Subcutaneous abdominal adipose tissue (tissue), 5 donors: ENCODE measurements around the gene RALGAPA2.

Experiments used
- H3K27ac ChIP-seq: one replicate; pipeline ENCODE4 v1.7.0; 2013; ENCODE audit warnings: low read depth, mild to moderate bottlenecking, inconsistent platforms, low read length, moderate library complexity
- H3K27me3 ChIP-seq, 5 donors: one replicate each; pipeline ENCODE4 v1.7.0; 2013; ENCODE audit warnings: low read length in 5 of 5, inconsistent platforms in 1 of 5; ENCODE audit not compliant: control insufficient read depth in 5 of 5, insufficient read depth in 4 of 5
- H3K36me3 ChIP-seq, 5 donors: one replicate each; pipeline ENCODE4 v1.7.0; 2013; ENCODE audit warnings: low read length in 5 of 5; ENCODE audit not compliant: control insufficient read depth in 5 of 5, insufficient read depth in 5 of 5
- H3K4me1 ChIP-seq, 5 donors: one replicate each; pipeline ENCODE4 v1.7.0; 2013; ENCODE audit warnings: low read length in 5 of 5, mild to moderate bottlenecking in 3 of 5, moderate library complexity in 1 of 5; ENCODE audit not compliant: control insufficient read depth in 5 of 5, insufficient read depth in 5 of 5
- H3K4me3 ChIP-seq, 5 donors: one replicate each; pipeline ENCODE4 v1.7.0; 2013; ENCODE audit warnings: low read length in 5 of 5, low read depth in 1 of 5
- H3K9ac ChIP-seq, 5 donors: one replicate each; pipeline ENCODE4 v1.7.0; 2013; ENCODE audit warnings: low read length in 5 of 5, mild to moderate bottlenecking in 4 of 5, moderate library complexity in 3 of 5
- H3K9me3 ChIP-seq, 5 donors: one replicate each; pipeline ENCODE4 v1.7.0; 2013; ENCODE audit warnings: low read length in 5 of 5; ENCODE audit not compliant: control insufficient read depth in 5 of 5
- donor health status: healthy.
- donor health status: healthy.
- donor health status: healthy.
- donor health status: healthy.
- donor health status: healthy.

Gene RALGAPA2

DNA sequence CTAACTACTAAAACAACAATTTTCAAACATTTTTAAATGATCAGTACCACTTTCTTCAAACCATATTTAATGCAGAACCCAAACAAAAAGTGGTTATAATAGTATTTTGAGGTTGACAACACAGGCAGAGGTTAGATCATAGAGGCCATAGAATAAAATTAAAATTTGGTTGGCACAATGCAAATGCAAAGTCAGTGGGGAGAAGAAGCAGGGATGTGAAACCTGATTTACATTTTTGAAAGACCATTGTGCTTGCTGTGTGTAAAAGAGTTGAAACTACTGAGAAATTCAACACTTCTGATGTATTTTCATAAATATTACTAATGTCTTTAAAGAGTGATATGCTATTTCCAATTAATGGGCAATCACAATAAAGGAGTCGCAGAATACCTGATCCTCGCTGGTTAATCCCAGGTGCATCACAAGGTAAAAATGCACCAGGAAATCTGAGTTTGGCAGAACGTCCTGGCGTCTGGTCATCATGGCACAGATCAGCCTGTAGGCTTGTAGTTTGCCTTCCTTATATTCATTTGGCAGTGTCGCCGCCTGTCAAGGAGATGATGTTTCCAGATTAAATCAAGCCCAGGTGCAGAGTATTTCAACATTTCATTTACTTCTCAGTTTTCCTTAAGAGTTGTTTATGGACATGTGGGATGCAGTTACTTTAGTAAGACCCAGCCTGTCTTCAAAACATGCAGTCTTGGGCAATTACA is 141.2 kb downstream of the RALGAPA2 start:
- Histone ChIP-seq H3K27me3 (no peaks in the 10 kb centered on the region), H3K36me3 (peaks cover 37 to 56% (median 45%) of the 10 kb centered on the region in 5 donors), H3K9ac (no peak overlapping the region), H3K9me3 (no peaks in the 10 kb centered on the region), H3K27ac (no peak overlapping the region), H3K4me1 (no peaks in the 10 kb centered on the region), H3K4me3 (no peak overlapping the region)

DNA sequence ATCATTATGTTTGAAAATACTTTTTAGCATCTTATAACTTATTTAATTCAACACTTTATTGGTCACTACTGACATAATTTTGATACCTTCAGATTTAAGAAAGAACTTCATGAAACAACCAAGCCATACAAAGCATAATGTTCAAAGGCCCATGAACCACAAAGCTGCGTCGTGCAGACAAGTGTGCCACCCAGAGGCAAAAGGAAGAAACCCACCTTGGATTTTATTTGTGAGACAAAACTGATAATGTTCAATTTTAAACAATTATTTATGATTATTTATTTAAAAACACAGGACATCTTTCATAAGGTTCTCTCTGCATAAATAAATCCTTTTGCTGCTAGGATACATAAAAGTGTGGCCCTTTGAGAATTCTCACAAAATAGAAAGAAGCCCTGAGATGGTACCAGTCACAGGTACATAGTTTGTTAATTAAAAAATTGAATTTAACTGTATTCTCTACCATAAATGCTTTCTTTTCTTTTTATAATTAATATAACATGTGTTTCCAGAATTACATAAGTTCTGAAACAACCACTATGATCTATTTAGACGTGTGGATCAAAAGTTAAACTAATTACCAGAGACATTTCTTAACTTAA is 143.7 kb downstream of the RALGAPA2 start:
- Histone ChIP-seq H3K27me3 (no peaks in the 10 kb centered on the region), H3K36me3 (peaks cover 22 to 50% (median 40%) of the 10 kb centered on the region in 5 donors), H3K27ac (no peak overlapping the region)

GRCh38 chr20:20567712-20568111 is 144.7 kb downstream of the RALGAPA2 start:
- peaks cover 20 to 44% (median 33%) of the 10 kb centered on the region in 5 donors for H3K36me3 ChIP-seq

More for the DNA sequence above, 143.7 kb downstream of the RALGAPA2 start:
- Histone ChIP-seq H3K9ac (no peak overlapping the region), H3K4me1 (no peaks in the 10 kb centered on the region), H3K4me3 (no peak overlapping the region), H3K9me3 (no peaks in the 10 kb centered on the region)

GRCh38 chr20:20566516-20566915 is 145.9 kb downstream of the RALGAPA2 start:
- H3K36me3 ChIP-seq = peaks cover 19 to 42% (median 28%) of the 10 kb centered on the region in 5 donors
- H3K27ac ChIP-seq = no peak overlapping the region
- H3K9me3 ChIP-seq = no peaks in the 10 kb centered on the region
- H3K4me3 ChIP-seq = no peak overlapping the region
- no peak overlapping the region for H3K9ac ChIP-seq
- H3K4me1 ChIP-seq = no peaks in the 10 kb centered on the region
- H3K27me3 ChIP-seq = no peaks in the 10 kb centered on the region

More at GRCh38 chr20:20567712-20568111, 144.7 kb downstream of the RALGAPA2 start:
- no peak overlapping the region for H3K4me3 ChIP-seq
- H3K9me3 ChIP-seq = no peaks in the 10 kb centered on the region
- no peak overlapping the region for H3K27ac ChIP-seq
- no peaks in the 10 kb centered on the region for H3K4me1 ChIP-seq
- H3K9ac ChIP-seq = no peak overlapping the region
- H3K27me3 ChIP-seq = no peaks in the 10 kb centered on the region

GRCh38 chr20:20564279-20564678 is 148.2 kb downstream of the RALGAPA2 start:
- Histone ChIP-seq H3K27ac (no peak overlapping the region), H3K9me3 (no peaks in the 10 kb centered on the region), H3K4me1 (no peaks in the 10 kb centered on the region), H3K27me3 (no peaks in the 10 kb centered on the region), H3K9ac (no peak overlapping the region), H3K4me3 (no peak overlapping the region), H3K36me3 (peaks cover 7 to 38% (median 23%) of the 10 kb centered on the region in 5 donors)

GRCh38 chr20:20562507-20562906 is 149.9 kb downstream of the RALGAPA2 start:
- H3K36me3 ChIP-seq = peaks cover 9 to 38% (median 31%) of the 10 kb centered on the region in 5 donors

GRCh38 chr20:20561841-20562240 is 150.6 kb downstream of the RALGAPA2 start:
- H3K36me3 ChIP-seq = peaks cover 13 to 35% (median 32%) of the 10 kb centered on the region in 5 donors
- no peaks in the 10 kb centered on the region for H3K4me1 ChIP-seq
- H3K4me3 ChIP-seq = no peak overlapping the region
- no peak overlapping the region for H3K27ac ChIP-seq
- no peak overlapping the region for H3K9ac ChIP-seq
- no peaks in the 10 kb centered on the region for H3K9me3 ChIP-seq
- H3K27me3 ChIP-seq = no peaks in the 10 kb centered on the region

More at GRCh38 chr20:20562507-20562906, 149.9 kb downstream of the RALGAPA2 start:
- no peak overlapping the region for H3K4me3 ChIP-seq
- no peak overlapping the region for H3K9ac ChIP-seq
- H3K9me3 ChIP-seq = no peaks in the 10 kb centered on the region
- no peaks in the 10 kb centered on the region for H3K4me1 ChIP-seq
- no peak overlapping the region for H3K27ac ChIP-seq
- no peaks in the 10 kb centered on the region for H3K27me3 ChIP-seq

DNA sequence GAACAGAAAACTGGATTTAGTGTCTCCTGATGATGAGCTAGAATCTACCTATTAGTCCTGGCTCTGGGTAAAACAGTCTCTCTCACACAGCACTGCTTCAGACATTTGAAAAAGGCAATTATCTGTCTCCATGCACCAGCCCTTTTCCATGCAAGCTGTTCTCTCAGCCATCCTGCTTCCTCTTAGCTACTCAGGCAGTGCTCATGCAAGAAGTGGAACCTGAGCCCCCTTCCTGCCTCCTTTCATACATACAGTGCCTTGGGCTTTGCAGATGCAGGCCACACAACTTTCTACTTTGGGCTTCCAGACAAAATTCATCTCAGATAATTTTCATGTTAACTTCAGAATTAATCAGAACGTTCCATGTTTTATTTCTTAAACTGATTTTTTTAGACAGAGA is 151.3 kb downstream of the RALGAPA2 start:
- H3K4me1 ChIP-seq = no peaks in the 10 kb centered on the region
- peaks cover 18 to 39% (median 33%) of the 10 kb centered on the region in 5 donors for H3K36me3 ChIP-seq
- no peak overlapping the region for H3K4me3 ChIP-seq

GRCh38 chr20:20557406-20557805 is 155.0 kb downstream of the RALGAPA2 start:
- Histone ChIP-seq H3K4me1 (no peaks in the 10 kb centered on the region), H3K9me3 (peaks cover 0 to 2% (median 0%) of the 10 kb centered on the region in 5 donors), H3K4me3 (no peak overlapping the region), H3K27me3 (no peaks in the 10 kb centered on the region), H3K36me3 (peaks cover 20 to 40% (median 31%) of the 10 kb centered on the region in 5 donors), H3K9ac (no peak overlapping the region), H3K27ac (no peak overlapping the region)

More for the DNA sequence above, 151.3 kb downstream of the RALGAPA2 start:
- Histone ChIP-seq H3K27me3 (no peaks in the 10 kb centered on the region), H3K9ac (no peak overlapping the region), H3K9me3 (no peaks in the 10 kb centered on the region), H3K27ac (no peak overlapping the region)

DNA sequence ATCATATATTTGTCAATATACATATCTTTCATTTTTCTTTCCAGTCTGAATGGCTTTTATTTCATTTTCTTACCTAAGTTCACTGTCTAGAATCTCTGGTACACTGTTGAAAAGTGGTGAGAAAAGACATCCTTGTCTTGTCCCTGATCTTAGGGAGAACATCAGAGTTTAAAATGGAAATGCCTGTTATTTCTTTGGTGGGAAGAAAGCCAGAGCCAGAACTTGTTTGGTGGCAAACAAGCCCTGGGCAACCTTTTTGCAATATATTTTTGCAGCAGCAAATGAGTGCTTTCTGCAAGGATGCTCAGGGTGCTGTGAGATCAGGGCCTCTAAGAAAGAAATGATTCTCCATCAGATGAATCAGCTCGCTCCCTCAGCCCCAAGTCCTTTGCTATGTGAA is 156.6 kb downstream of the RALGAPA2 start:
- Histone ChIP-seq H3K4me1 (no peaks in the 10 kb centered on the region), H3K27ac (no peak overlapping the region), H3K9ac (no peak overlapping the region), H3K36me3 (peaks cover 12 to 34% (median 27%) of the 10 kb centered on the region in 5 donors), H3K9me3 (peaks cover 0 to 2% (median 0%) of the 10 kb centered on the region in 5 donors), H3K27me3 (no peaks in the 10 kb centered on the region), H3K4me3 (no peak overlapping the region)
